ENCODE data around the gene PDE4A. TPM values are rescaled to one million over a fixed set of nuclear protein-coding genes. Genes with fewer than 3 reads are reported as not detected.

PDE4A gene
- polyA plus RNA-seq, 2 of the 4 experiments (the other 2 are of a cell fraction): 1.2 to 3.7 TPM

DNA sequence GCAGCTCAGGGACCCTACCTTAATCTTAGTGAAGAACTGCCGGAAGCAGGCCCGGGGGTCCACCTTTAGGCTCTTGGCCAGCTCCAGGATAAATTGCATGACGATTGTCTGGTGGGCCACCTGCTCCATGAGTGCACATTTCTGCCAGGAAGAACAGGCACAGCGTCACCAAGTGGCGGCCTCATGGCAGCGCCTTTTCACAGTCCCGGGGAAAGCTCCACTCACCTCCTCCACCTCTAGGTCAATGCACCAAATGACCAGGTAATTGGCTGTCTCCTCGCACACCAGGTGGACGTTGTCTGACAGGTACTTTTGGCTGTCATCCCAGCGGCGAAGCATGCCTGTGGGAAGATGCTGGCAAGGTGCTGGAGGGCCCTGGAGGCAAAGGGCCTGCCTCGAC lies 25.3 kb upstream of the PDE4A start:
- no peak overlapping the region for H3K4me3 ChIP-seq
- CTCF ChIA-PET: interaction anchor here (0.6 to 5.3 kb wide), 7 partner anchors 14 to 275 kb away, joined by 3 to 80 read pairs (median 3); partner anchors contain the start of gene ICAM1
- ATAC-seq (no peak), FAIRE-seq (no peak), DNase-seq (ENCODE audit: low read depth in 1 of 2, low spot score in 1 of 2) (no peak)
- H3K4me1 ChIP-seq: no peaks in the 10 kb centered on the region
- TF ChIP-seq EHMT2 (IDR thresholded peaks at IDR 0.05; ENCODE audit: low read depth): no peak
- TF ChIP-seq, protein P1, sequence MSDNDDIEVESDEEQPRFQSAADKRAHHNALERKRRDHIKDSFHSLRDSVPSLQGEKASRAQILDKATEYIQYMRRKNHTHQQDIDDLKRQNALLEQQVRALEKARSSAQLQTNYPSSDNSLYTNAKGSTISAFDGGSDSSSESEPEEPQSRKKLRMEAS (IDR thresholded peaks at IDR 0.05): no peak
- no peak for TF ChIP-seq HOXB5 (CRISPR knock-in tag; IDR thresholded peaks at IDR 0.05)
- TF ChIP-seq, protein P2, sequence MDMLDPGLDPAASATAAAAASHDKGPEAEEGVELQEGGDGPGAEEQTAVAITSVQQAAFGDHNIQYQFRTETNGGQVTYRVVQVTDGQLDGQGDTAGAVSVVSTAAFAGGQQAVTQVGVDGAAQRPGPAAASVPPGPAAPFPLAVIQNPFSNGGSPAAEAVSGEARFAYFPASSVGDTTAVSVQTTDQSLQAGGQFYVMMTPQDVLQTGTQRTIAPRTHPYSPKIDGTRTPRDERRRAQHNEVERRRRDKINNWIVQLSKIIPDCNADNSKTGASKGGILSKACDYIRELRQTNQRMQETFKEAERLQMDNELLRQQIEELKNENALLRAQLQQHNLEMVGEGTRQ (IDR thresholded peaks at IDR 0.05): no peak
- no peak for TF ChIP-seq NR3C1 (IDR thresholded peaks at IDR 0.05)
- TF ChIP-seq POLR2AphosphoS2 (conservative IDR thresholded peaks at IDR 0.05; ENCODE audit: low read length): no peak
- TF ChIP-seq TP53 (CRISPR knock-in tag; IDR thresholded peaks at IDR 0.05): no peak
- TF ChIP-seq ESRRA (IDR thresholded peaks at IDR 0.05; ENCODE audit: borderline replicate concordance, low read length): no peak
- no peak for TF ChIP-seq SREBF2 (IDR thresholded peaks at IDR 0.05)
- POLR2A ChIA-PET: no interaction called here
- 86% methylated on average over 10 of the region's 12 CpGs for WGBS (ENCODE audit: missing lambda C conversion rate)
- H3K9me3 ChIP-seq: no peaks in the 10 kb centered on the region
- no peak overlapping the region for H3K27ac ChIP-seq
- no peak overlapping the region for H3K4me2 ChIP-seq

DNA sequence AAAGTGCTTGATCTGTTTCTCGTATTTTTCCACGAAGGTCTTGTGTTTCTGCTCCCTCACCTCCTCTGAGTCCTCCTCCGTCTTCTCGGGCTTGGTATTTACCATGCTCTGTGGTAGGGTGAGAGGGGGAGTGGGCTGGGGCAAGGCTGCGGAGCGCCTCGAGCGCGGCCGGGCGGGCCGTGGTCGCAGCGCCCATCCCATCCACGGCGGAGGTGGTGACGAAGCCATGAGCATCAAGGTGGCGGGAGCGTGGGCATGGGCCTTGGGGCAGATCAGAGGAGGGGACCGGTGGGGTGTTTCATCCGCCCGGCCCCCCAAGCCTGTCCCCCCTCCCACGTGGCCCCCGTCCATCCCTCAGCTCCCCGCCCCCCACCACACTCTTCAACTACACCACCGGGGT lies 24.9 kb upstream of the PDE4A start:
- DNase-seq (ENCODE audit: low read depth in 1 of 2, low spot score in 1 of 2) (no peak), ATAC-seq (no peak), FAIRE-seq (no peak)
- 94% methylated on average over 21 of the region's 26 CpGs for WGBS (ENCODE audit: missing lambda C conversion rate)
- POLR2A ChIA-PET: no interaction called here
- CTCF ChIA-PET: interaction anchor here (0.5 to 5.3 kb wide), 10 partner anchors 9 to 137 kb away, joined by 3 to 80 read pairs (median 3); partner anchors contain the start of gene ICAM1
- no peaks in the 10 kb centered on the region; the same call in 2 of the 3 replicates for H3K4me1 ChIP-seq
- H3K9me3 ChIP-seq: no peaks in the 10 kb centered on the region
- H3K27ac ChIP-seq: no peak overlapping the region
- TF ChIP-seq, protein P3, sequence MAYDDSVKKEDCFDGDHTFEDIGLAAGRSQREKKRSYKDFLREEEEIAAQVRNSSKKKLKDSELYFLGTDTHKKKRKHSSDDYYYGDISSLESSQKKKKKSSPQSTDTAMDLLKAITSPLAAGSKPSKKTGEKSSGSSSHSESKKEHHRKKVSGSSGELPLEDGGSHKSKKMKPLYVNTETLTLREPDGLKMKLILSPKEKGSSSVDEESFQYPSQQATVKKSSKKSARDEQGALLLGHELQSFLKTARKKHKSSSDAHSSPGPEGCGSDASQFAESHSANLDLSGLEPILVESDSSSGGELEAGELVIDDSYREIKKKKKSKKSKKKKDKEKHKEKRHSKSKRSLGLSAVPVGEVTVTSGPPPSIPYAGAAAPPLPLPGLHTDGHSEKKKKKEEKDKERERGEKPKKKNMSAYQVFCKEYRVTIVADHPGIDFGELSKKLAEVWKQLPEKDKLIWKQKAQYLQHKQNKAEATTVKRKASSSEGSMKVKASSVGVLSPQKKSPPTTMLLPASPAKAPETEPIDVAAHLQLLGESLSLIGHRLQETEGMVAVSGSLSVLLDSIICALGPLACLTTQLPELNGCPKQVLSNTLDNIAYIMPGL (CRISPR knock-in tag; IDR thresholded peaks at IDR 0.05; ENCODE audit: borderline replicate concordance): no peak
- TF ChIP-seq, protein P2 (IDR thresholded peaks at IDR 0.05): no peak
- TF ChIP-seq SREBF2 (IDR thresholded peaks at IDR 0.05) (no peak), FOXS1 (CRISPR knock-in tag; IDR thresholded peaks at IDR 0.05) (no peak), HOXB13 (CRISPR knock-in tag; IDR thresholded peaks at IDR 0.05; ENCODE audit: low read depth) (no peak), ZNF302 (CRISPR knock-in tag; IDR thresholded peaks at IDR 0.05) (no peak)
- TF ChIP-seq, protein P4, sequence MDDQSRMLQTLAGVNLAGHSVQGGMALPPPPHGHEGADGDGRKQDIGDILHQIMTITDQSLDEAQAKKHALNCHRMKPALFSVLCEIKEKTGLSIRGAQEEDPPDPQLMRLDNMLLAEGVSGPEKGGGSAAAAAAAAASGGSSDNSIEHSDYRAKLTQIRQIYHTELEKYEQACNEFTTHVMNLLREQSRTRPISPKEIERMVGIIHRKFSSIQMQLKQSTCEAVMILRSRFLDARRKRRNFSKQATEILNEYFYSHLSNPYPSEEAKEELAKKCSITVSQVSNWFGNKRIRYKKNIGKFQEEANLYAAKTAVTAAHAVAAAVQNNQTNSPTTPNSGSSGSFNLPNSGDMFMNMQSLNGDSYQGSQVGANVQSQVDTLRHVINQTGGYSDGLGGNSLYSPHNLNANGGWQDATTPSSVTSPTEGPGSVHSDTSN (IDR thresholded peaks at IDR 0.05): no peak
- TF ChIP-seq, protein P5, sequence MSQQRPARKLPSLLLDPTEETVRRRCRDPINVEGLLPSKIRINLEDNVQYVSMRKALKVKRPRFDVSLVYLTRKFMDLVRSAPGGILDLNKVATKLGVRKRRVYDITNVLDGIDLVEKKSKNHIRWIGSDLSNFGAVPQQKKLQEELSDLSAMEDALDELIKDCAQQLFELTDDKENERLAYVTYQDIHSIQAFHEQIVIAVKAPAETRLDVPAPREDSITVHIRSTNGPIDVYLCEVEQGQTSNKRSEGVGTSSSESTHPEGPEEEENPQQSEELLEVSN (IDR thresholded peaks at IDR 0.05; ENCODE audit: borderline replicate concordance, low read depth): no peak
- TF ChIP-seq, protein P6, sequence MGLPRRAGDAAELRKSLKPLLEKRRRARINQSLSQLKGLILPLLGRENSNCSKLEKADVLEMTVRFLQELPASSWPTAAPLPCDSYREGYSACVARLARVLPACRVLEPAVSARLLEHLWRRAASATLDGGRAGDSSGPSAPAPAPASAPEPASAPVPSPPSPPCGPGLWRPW (IDR thresholded peaks at IDR 0.05): no peak
- no peak overlapping the region for H3K4me3 ChIP-seq
- no peak overlapping the region for H3K4me2 ChIP-seq

DNA sequence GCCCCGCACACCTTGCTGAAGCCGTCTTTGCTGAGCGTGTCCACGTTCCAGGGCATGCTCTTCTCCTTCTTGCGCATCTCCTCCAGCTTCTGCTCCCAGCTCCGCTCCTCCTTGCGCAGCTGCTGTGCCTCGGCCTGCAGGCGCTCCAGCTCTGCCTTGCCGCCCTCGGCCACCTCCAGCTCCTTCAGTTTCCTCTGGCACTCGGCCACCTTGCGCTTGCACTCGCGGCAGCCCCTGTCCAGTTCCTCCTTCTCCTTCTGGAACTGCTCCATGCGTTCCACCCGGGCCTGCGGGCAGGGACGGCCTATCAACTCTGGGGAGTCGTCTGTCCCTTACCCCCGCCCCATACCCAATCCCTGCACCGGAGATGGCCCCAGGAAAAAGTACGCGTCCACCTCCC lies 24.4 kb upstream of the PDE4A start:
- no peak overlapping the region for H3K4me3 ChIP-seq
- ChIA-PET POLR2A (no interaction called here), CTCF (interaction anchor here (0.5 to 0.9 kb wide), 7 partner anchors 9 to 136 kb away, joined by 3 to 4 read pairs (median 3); no protein-coding TSS in a partner anchor)
- no peak overlapping the region for H3K4me2 ChIP-seq
- no peak for ATAC-seq
- H3K4me1 ChIP-seq: peaks cover 5% of the 10 kb centered on the region; the same call in 2 of the 3 replicates
- FAIRE-seq: no peak
- no peaks in the 10 kb centered on the region for H3K9me3 ChIP-seq
- no peak overlapping the region for H3K27ac ChIP-seq
- 84% methylated on average over 21 of the region's 24 CpGs for WGBS (ENCODE audit: missing lambda C conversion rate)
- no peak for DNase-seq (ENCODE audit: low read depth in 1 of 2, low spot score in 1 of 2)
- TF ChIP-seq SREBF2 (IDR thresholded peaks at IDR 0.05) (no peak), PHF8 (IDR thresholded peaks at IDR 0.05; ENCODE audit: borderline replicate concordance, low read depth) (no peak), HEYL (CRISPR knock-in tag; IDR thresholded peaks at IDR 0.05) (no peak), NR3C1 (IDR thresholded peaks at IDR 0.05) (no peak), SMC3 (IDR thresholded peaks at IDR 0.05) (no peak), EHMT2 (IDR thresholded peaks at IDR 0.05; ENCODE audit: low read depth) (no peak), CEBPB (IDR thresholded peaks at IDR 0.05) (no peak), RNF2 (IDR thresholded peaks at IDR 0.05; ENCODE audit: borderline replicate concordance, low read depth) (no peak), KDM5A (IDR thresholded peaks at IDR 0.05) (no peak), POLR2A (IDR thresholded peaks at IDR 0.05; ENCODE audit: low read length) (no peak)
- TF ChIP-seq, protein P7, sequence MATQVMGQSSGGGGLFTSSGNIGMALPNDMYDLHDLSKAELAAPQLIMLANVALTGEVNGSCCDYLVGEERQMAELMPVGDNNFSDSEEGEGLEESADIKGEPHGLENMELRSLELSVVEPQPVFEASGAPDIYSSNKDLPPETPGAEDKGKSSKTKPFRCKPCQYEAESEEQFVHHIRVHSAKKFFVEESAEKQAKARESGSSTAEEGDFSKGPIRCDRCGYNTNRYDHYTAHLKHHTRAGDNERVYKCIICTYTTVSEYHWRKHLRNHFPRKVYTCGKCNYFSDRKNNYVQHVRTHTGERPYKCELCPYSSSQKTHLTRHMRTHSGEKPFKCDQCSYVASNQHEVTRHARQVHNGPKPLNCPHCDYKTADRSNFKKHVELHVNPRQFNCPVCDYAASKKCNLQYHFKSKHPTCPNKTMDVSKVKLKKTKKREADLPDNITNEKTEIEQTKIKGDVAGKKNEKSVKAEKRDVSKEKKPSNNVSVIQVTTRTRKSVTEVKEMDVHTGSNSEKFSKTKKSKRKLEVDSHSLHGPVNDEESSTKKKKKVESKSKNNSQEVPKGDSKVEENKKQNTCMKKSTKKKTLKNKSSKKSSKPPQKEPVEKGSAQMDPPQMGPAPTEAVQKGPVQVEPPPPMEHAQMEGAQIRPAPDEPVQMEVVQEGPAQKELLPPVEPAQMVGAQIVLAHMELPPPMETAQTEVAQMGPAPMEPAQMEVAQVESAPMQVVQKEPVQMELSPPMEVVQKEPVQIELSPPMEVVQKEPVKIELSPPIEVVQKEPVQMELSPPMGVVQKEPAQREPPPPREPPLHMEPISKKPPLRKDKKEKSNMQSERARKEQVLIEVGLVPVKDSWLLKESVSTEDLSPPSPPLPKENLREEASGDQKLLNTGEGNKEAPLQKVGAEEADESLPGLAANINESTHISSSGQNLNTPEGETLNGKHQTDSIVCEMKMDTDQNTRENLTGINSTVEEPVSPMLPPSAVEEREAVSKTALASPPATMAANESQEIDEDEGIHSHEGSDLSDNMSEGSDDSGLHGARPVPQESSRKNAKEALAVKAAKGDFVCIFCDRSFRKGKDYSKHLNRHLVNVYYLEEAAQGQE (IDR thresholded peaks at IDR 0.05): no peak

All from A549 (cell line).